Measurements from ENCODE around the gene SLC35E1. TPM values are rescaled to one million over a fixed set of nuclear protein-coding genes. Genes with fewer than 3 reads are reported as not detected.

Gene SLC35E1
- total RNA-seq, 1 experiment from 2014 or later: 35.8 TPM

DNA sequence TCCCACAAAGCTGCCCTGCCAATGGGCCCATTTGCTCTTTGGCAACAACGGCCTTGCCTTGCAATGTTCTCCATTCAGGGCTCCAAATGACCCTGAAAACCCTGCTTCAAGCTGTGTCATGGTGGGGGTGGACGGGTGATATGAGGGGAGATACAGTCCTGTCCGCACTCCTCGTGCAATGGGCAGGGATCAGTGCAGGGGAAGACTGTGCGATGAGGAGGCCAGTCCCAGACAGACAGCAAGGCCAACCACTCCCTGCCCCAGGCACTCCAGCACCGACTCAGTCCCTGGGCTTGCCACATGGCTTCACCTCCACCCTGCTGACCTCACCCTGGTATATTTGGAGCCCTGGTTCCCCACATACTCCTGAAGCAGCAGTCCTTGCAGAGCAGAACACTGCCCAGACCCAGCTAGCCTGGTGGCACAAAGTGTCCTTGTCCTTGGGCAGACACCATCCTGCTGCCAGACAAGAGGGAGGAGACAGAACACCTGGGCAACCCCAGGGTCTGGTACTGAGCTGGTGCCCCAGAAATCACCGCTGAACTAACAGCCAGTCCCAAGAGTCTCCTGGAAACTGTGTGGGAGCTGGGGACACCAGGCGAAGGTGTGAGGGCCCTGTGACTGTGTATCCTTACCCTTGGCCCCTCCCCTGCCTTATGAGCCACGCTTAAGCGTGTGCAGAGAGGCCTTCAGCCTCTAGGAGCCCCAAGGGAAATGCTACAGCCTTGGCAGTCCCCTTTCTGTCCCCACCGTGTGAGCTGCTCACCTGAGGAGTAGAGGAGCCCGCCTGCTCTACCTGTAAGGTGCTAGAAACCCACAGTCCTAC is 9.1 kb upstream of the SLC35E1 start:
- Histone ChIP-seq H3K4ac (ENCODE audit: low read depth, low read length) (no peak overlapping the region), H2AK5ac (ENCODE audit: insufficient read length, low read length) (no peak overlapping the region), H3K4me2 (ENCODE audit: insufficient read depth, insufficient read length, low read length) (no peak overlapping the region), H4K5ac (ENCODE audit: insufficient read length, low read depth, low read length) (no peak overlapping the region), H2BK5ac (ENCODE audit: insufficient read length, low read length) (no peak overlapping the region), H3K79me1 (ENCODE audit: insufficient read depth, low read depth, low read length, poor library complexity, severe bottlenecking) (peaks cover 12% of the 10 kb centered on the region), H3T11ph (ENCODE audit: low read length) (no peak overlapping the region), H3K9me3 (ENCODE audit: control insufficient read depth, low read depth, low read length) (no peaks in the 10 kb centered on the region), H3K14ac (ENCODE audit: insufficient read depth, low read length) (no peak overlapping the region; the same call in 1 of the 2 replicates), H3K27ac (ENCODE audit: insufficient read length, low read depth, low read length) (no peak overlapping the region), H4K91ac (ENCODE audit: insufficient read length, low read depth, low read length) (no peak overlapping the region), H2BK12ac (ENCODE audit: insufficient read length, low read depth, low read length) (no peak overlapping the region), H3K27me3 (ENCODE audit: insufficient read depth, low read length) (no peaks in the 10 kb centered on the region), H2BK20ac (ENCODE audit: low read depth, low read length, poor library complexity, severe bottlenecking) (no peak overlapping the region), H4K8ac (replicated peaks; ENCODE audit: insufficient read length, low read depth, low read length) (no peak overlapping the region), H3K56ac (ENCODE audit: insufficient read length, low read depth, low read length) (no peak overlapping the region), H2BK15ac (ENCODE audit: low read depth, low read length) (no peak overlapping the region), H3K79me2 (ENCODE audit: insufficient read depth, low read length) (peaks cover 8% of the 10 kb centered on the region; the same call in 1 of the 2 replicates), H4K20me1 (ENCODE audit: control insufficient read depth, insufficient read depth, insufficient read length) (no peaks in the 10 kb centered on the region), H3K23ac (ENCODE audit: insufficient read length, low read depth, low read length) (no peak overlapping the region), H2BK120ac (ENCODE audit: low read depth, low read length, poor library complexity, severe bottlenecking) (no peak overlapping the region), H2AFZ (ENCODE audit: low read length) (no peak overlapping the region), H3K23me2 (ENCODE audit: insufficient read length, low read depth, low read length, poor library complexity, severe bottlenecking) (no peaks in the 10 kb centered on the region), H3K9ac (ENCODE audit: extremely low read depth, insufficient read length, low read length) (no peak overlapping the region), H3K18ac (ENCODE audit: insufficient read length, low read depth, low read length) (no peak overlapping the region), H3K4me1 (ENCODE audit: insufficient read depth, low read length) (peaks cover 7% of the 10 kb centered on the region)
- H3K27me3 Mint-ChIP-seq (ENCODE audit: low read depth): no peaks in the 10 kb centered on the region
- peaks cover 25 to 32% of the 10 kb centered on the region in 2 experiments for H3K4me1 Mint-ChIP-seq
- peak overlapping the region; percentile 81 to 92 (median 81); a peak in 6 of 7 replicates for H3K27ac Mint-ChIP-seq
- H3K4me3 Mint-ChIP-seq: no peak overlapping the region
- WGBS (ENCODE audit: extremely low coverage, insufficient read length, low lambda C conversion rate): no CpG with 5 or more reads among the region's 12 CpGs
- no peak for DNase-seq
- no peaks in the 10 kb centered on the region for H3K9me3 Mint-ChIP-seq
- TF ChIP-seq, protein P1, sequence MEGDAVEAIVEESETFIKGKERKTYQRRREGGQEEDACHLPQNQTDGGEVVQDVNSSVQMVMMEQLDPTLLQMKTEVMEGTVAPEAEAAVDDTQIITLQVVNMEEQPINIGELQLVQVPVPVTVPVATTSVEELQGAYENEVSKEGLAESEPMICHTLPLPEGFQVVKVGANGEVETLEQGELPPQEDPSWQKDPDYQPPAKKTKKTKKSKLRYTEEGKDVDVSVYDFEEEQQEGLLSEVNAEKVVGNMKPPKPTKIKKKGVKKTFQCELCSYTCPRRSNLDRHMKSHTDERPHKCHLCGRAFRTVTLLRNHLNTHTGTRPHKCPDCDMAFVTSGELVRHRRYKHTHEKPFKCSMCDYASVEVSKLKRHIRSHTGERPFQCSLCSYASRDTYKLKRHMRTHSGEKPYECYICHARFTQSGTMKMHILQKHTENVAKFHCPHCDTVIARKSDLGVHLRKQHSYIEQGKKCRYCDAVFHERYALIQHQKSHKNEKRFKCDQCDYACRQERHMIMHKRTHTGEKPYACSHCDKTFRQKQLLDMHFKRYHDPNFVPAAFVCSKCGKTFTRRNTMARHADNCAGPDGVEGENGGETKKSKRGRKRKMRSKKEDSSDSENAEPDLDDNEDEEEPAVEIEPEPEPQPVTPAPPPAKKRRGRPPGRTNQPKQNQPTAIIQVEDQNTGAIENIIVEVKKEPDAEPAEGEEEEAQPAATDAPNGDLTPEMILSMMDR (conservative IDR thresholded peaks at IDR 0.05): no peak
- H3K36me3 Mint-ChIP-seq (ENCODE audit: insufficient read depth in 1 of 3, low read depth in 3 of 3): peaks cover 4 to 8% (median 7%) of the 10 kb centered on the region in 3 experiments; a peak in 5 of 7 replicates
